Measurements from ENCODE around the gene DIO1.

- TF ChIP-seq POLR2A (IDR thresholded peaks at IDR 0.05; ENCODE audit: low read length) (no peak), GATA1 (IDR thresholded peaks at IDR 0.05; ENCODE audit: low read depth, low read length) (no peak)
Observed at GRCh38 chr1:53905509-53905908, 11.5 kb downstream of the DIO1 start.
